HG03469 (cell line): Measurements from ENCODE around the gene SLAMF6.
A peak's percentile ranks its signal among the peaks of the same experiment; 100 is the strongest.
"Not testable (repeated sequence)": the region's sequence is repeated elsewhere in the genome, so short reads cannot be mapped to it uniquely, and the experiment has no call there.

Experiments used
- ATAC-seq: cut with Tn5 transposase; IDR thresholded peaks from one replicate; pipeline ENCODE4 v1.9.1; 2021; ENCODE audit warnings: mild to moderate bottlenecking, moderate library complexity, moderate number of reproducible peaks; ENCODE audit not compliant: unreplicated experiment

The SLAMF6 gene

DNA sequence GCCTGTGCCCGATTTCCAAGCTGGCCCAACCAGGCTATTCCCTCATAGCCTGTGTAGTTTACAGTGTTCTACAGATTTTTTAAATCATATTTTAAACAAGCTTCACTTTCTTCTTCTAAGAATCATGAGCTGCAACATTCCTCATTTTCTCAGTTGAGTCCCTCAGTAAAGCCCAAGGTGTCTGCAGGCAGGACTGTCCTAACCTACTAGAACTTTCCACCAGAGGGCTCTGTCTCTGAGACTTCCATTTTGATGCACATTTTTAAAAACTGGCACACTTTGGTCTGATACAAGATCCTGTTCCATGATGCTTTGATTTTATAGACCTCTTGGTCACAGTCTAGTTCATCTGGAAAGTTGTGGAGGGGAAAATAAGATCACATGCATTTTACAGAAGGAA is 21.6 kb upstream of the SLAMF6 start:
- no peak for ATAC-seq

GRCh38 chr1:160542303-160542945 is 19.4 kb upstream of the SLAMF6 start:
- no peak for ATAC-seq

DNA sequence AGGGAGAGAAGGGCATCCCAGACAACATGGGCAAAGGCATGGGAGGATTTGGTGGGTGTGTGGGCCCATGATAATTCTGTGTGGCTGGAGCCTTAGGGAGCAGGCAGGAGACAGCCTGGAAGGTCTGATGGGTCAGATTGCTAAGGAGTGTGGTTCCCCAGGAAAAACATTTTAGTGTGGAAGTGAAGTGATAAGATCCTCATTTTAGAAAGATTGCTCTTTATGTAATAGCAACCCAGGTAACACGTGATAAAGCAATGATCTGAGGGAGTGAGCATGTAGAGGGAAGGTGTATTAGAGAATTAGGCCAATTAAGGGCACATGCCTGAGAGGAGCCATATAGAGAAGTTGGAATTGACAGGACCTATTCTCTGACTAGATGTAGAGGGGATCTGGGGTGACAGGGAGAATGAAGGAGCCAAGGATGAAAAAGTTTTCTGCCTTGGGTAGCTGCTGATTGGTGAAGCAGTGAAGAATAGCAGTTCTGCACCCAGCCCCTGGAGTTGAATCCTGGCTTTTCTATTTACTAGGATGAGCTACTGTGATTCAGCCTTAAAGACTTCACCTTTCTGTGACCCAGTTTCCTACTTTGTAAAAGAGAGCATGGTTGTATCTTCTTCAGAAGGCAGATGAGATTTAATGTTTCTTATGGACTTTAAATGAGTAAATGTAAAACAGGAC is 18.7 kb upstream of the SLAMF6 start:
- no peak for ATAC-seq

- ATAC-seq, result no peak
Observed at GRCh38 chr1:160540859-160541233, 17.8 kb upstream of the SLAMF6 start.

GRCh38 chr1:160539990-160540858 is 17.2 kb upstream of the SLAMF6 start:
- ATAC-seq, result peak; percentile 76

DNA sequence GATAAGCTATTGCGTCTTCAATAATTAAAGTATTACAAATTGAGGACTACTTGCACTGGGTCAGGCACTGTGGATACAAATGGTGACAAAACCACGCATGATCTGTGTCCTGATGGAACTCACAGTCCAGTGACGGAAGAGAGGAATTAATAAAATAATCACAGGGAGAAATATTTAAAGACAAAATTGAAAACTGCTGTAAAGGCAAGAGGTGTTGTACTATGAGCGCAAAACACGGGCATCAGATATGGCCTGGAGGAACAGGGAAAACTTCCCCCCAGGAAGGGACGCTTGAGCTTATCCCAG is 16.6 kb upstream of the SLAMF6 start:
- ATAC-seq, result no peak

GRCh38 chr1:160538985-160539651 is 16.1 kb upstream of the SLAMF6 start:
- no peak for ATAC-seq

GRCh38 chr1:160537714-160538665 is 14.9 kb upstream of the SLAMF6 start:
- ATAC-seq, result no peak

GRCh38 chr1:160534823-160535605 is 12.0 kb upstream of the SLAMF6 start:
- no peak for ATAC-seq

GRCh38 chr1:160532557-160532813 is 9.4 kb upstream of the SLAMF6 start:
- not testable (repeated sequence) for ATAC-seq

- not testable (repeated sequence) for ATAC-seq
Observed at GRCh38 chr1:160531809-160532556, 8.9 kb upstream of the SLAMF6 start.

DNA sequence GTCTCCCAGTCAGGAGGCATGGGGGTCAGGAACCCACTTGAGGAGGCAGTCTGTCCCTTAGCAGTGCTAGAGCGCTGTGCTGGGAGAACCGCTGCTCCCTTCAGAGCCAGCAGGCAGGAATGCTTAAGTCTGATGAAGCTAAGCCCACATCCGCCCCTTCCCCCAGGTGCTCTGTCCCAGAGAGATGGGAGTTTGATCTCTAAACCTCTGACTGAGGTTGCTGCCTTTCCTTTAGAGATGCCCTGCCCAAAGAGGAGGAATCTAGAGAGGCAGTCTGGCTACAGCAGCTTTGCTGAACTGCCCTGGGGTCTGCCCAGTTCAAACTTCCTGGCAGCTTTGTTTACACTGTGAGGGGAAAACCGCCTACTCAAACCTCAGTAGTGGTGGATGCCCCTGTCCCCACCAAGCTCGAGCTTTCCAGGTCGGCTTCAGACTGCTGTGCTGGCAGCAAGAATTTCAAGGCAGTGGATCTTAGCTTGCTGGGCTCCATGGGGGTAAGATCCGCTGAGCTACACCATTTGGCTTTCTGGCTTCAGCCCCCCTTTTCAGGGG is 6.4 kb upstream of the SLAMF6 start:
- not testable (repeated sequence) for ATAC-seq

GRCh38 chr1:160523789-160524188 is 734 bp upstream of the SLAMF6 start:
- ATAC-seq, result not testable (repeated sequence)

- ATAC-seq, result no peak
Observed at GRCh38 chr1:160522136-160522535, 919 bp downstream of the SLAMF6 start.

- no peak for ATAC-seq
Observed at GRCh38 chr1:160521554-160521953, 1.5 kb downstream of the SLAMF6 start.

- ATAC-seq, result no peak
Observed at GRCh38 chr1:160520999-160521398, 2.1 kb downstream of the SLAMF6 start.

- no peak for ATAC-seq
Observed at GRCh38 chr1:160520582-160520981, 2.5 kb downstream of the SLAMF6 start.

GRCh38 chr1:160519642-160520435 is 3.2 kb downstream of the SLAMF6 start:
- ATAC-seq, result no peak
